Ishikawa (cell line): ENCODE measurements around the gene CALHM3.

Experiments
- CEBPB ChIP-seq: IDR thresholded peaks from 2 replicates; pipeline ENCODE4 v1.6.1; 2012
- CREB1 ChIP-seq: IDR thresholded peaks from 2 replicates; pipeline ENCODE4 v1.6.1; 2012; ENCODE audit warnings: low read depth
- EGR1 ChIP-seq: IDR thresholded peaks from 2 replicates; pipeline ENCODE4 v1.6.1; 2012
- EP300 ChIP-seq: IDR thresholded peaks from 2 replicates; pipeline ENCODE4 v1.6.1; 2012; ENCODE audit warnings: borderline replicate concordance
- FOXM1 ChIP-seq: IDR thresholded peaks from 2 replicates; pipeline ENCODE4 v1.6.1; 2012; ENCODE audit warnings: low read depth, borderline replicate concordance
- NFIC ChIP-seq: IDR thresholded peaks from 2 replicates; pipeline ENCODE4 v1.6.1; 2012
- RAD21 ChIP-seq: IDR thresholded peaks from 2 replicates; pipeline ENCODE4 v1.6.1; 2012; ENCODE audit warnings: low read depth
- TAF1 ChIP-seq: IDR thresholded peaks from 2 replicates; pipeline ENCODE4 v1.6.1; 2012; ENCODE audit warnings: low read depth, mild to moderate bottlenecking
- TCF12 ChIP-seq: IDR thresholded peaks from 2 replicates; pipeline ENCODE4 v1.6.1; 2012; ENCODE audit warnings: low read depth
- YY1 ChIP-seq: IDR thresholded peaks from 2 replicates; pipeline ENCODE4 v1.6.1; 2012; ENCODE audit warnings: low read depth
- TF ChIP-seq, protein P1 (sequence below): IDR thresholded peaks from 2 replicates; pipeline ENCODE4 v1.6.1; 2012
- TF ChIP-seq, protein P2 (sequence below): IDR thresholded peaks from 2 replicates; pipeline ENCODE4 v1.6.1; 2012; ENCODE audit warnings: low read depth, mild to moderate bottlenecking
- TF ChIP-seq, protein P3 (sequence below): IDR thresholded peaks from 2 replicates; pipeline ENCODE4 v1.6.1; 2012

DNA sequence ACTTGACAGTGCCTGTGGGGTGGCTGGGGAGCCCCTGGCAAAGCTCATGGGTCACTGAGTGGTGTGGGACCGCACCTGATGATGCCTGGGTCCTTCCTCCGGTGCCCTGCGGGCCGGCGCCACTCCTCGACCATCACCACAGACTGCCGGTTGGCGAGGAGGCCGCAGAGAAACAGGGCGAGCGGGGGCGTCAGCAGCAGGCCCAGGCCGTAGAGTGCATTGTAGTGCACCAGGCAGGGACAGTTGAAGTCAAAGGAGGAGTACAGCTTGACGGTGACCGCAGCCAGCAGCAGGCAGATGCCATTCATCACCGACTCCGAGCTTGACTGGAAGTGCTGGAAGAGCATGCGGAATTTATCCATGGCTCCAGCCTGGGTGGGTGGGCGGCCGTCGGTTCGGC, 369 bp downstream of the CALHM3 start:
- TF ChIP-seq TAF1 (no peak), EGR1 (no peak), NFIC (no peak), EP300 (no peak), FOXM1 (no peak), YY1 (no peak), RAD21 (no peak), TCF12 (no peak), CEBPB (no peak), CREB1 (no peak)
- TF ChIP-seq, protein P1, sequence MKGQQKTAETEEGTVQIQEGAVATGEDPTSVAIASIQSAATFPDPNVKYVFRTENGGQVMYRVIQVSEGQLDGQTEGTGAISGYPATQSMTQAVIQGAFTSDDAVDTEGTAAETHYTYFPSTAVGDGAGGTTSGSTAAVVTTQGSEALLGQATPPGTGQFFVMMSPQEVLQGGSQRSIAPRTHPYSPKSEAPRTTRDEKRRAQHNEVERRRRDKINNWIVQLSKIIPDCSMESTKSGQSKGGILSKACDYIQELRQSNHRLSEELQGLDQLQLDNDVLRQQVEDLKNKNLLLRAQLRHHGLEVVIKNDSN, result no peak
- TF ChIP-seq, protein P2, sequence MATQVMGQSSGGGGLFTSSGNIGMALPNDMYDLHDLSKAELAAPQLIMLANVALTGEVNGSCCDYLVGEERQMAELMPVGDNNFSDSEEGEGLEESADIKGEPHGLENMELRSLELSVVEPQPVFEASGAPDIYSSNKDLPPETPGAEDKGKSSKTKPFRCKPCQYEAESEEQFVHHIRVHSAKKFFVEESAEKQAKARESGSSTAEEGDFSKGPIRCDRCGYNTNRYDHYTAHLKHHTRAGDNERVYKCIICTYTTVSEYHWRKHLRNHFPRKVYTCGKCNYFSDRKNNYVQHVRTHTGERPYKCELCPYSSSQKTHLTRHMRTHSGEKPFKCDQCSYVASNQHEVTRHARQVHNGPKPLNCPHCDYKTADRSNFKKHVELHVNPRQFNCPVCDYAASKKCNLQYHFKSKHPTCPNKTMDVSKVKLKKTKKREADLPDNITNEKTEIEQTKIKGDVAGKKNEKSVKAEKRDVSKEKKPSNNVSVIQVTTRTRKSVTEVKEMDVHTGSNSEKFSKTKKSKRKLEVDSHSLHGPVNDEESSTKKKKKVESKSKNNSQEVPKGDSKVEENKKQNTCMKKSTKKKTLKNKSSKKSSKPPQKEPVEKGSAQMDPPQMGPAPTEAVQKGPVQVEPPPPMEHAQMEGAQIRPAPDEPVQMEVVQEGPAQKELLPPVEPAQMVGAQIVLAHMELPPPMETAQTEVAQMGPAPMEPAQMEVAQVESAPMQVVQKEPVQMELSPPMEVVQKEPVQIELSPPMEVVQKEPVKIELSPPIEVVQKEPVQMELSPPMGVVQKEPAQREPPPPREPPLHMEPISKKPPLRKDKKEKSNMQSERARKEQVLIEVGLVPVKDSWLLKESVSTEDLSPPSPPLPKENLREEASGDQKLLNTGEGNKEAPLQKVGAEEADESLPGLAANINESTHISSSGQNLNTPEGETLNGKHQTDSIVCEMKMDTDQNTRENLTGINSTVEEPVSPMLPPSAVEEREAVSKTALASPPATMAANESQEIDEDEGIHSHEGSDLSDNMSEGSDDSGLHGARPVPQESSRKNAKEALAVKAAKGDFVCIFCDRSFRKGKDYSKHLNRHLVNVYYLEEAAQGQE, result no peak
- TF ChIP-seq, protein P3, sequence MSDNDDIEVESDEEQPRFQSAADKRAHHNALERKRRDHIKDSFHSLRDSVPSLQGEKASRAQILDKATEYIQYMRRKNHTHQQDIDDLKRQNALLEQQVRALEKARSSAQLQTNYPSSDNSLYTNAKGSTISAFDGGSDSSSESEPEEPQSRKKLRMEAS, result no peak
